Activated CD8-positive, alpha-beta memory T cell treated with anti-CD3 and anti-CD28 coated beads, Interleukin-2, amount 50 U/mL, for 24 hours (primary cell): ENCODE measurements around the gene CROCC.
A peak's percentile ranks its signal among the peaks of the same experiment; 100 is the strongest.
"Not testable (repeated sequence)": the region's sequence is repeated elsewhere in the genome, so short reads cannot be mapped to it uniquely, and the experiment has no call there.

Experiments used
- DNase-seq: peaks from one replicate; pipeline ENCODE4 v3.0.0-alpha.2; 2020; ENCODE audit errors: extremely low read depth

The CROCC gene

GRCh38 chr1:16939386-16940180, 17.9 kb downstream of the CROCC start:
- not testable (repeated sequence) for DNase-seq

GRCh38 chr1:16944038-16944437, 22.3 kb downstream of the CROCC start:
- no peak for DNase-seq

GRCh38 chr1:16945512-16945911, 23.8 kb downstream of the CROCC start:
- not testable (repeated sequence) for DNase-seq

DNA sequence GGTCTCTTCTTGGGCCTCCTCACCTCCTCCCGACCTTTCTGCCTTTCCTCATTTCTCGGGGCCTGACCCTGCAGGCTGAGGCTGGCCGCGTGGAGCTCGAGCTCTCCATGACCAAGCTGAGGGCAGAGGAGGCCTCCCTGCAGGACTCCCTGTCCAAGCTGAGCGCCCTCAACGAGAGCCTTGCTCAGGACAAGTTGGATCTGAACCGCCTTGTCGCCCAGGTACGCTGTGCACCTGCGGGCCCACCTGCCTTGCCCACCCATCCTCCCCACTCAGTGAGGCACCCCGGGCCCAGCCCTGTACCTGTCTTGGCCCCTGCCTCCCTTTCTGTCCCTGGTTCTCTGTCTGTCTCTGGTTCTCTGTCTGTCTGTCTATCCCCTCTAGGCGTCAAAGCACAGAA, 24.5 kb downstream of the CROCC start:
- not testable (repeated sequence) for DNase-seq

- DNase-seq: no peak
Measured at GRCh38 chr1:16946646-16947045, 24.9 kb downstream of the CROCC start.

DNA sequence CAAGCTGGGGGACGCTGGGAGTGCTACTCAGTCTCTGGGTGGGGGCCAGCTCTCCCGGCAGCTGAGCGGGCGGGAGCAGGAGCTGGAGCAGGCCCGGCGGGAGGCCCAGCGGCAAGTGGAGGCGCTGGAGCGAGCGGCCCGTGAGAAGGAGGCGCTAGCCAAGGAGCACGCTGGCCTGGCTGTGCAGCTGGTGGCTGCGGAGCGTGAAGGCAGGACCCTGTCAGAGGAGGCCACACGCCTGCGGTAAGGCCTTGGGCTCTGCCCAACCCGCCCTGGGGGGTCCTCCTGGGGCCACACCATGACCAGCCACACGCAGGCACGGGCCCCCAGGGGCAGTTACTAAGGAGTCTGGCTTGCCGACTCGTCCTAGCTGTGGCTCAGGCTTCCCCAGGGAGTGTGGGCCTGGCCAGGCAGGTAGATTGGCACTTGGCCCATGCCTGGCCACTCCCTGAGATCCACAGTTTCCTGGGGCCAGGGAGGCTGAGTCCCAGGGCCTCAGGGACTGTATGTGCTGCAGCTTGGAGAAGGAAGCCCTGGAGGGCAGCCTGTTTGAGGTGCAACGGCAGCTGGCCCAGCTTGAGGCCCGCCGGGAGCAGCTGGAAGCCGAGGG, 26.7 kb downstream of the CROCC start:
- not testable (repeated sequence) for DNase-seq

GRCh38 chr1:16949026-16949425, 27.3 kb downstream of the CROCC start:
- not testable (repeated sequence) for DNase-seq

- not testable (repeated sequence) for DNase-seq
Measured at GRCh38 chr1:16952376-16952775, 30.6 kb downstream of the CROCC start.

DNA sequence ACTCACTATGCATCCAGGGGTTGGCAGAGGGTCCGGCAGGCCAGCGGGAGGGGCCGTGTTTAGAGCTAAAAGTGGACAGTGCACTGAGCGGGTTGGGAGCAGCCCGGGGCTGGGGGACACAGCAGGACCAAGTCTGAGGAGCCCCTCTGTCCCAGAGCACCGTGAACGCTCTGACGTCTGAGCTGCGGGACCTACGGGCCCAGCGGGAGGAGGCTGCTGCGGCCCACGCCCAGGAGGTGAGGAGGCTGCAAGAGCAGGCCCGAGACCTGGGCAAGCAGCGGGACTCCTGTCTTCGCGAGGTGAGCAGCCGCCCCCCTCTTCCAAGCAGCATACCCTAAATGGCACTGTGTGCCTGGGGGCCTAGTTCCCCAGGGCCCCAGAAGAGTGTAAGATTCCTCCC, 32.8 kb downstream of the CROCC start:
- no peak for DNase-seq

DNA sequence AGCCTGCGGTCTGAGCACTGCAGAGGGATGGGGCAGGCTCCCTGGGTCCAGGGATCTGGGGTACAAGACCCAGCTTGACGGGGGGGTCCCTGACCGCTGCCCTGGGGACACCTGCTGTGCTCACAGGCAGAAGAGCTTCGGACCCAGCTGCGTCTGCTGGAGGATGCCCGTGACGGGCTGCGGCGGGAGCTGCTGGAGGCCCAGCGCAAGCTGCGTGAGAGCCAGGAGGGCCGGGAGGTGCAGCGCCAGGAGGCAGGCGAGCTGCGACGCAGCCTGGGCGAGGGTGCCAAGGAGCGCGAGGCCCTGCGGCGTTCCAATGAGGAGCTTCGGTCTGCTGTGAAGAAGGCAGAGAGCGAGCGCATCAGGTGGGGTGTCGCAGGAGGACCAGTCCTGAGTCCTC, 33.5 kb downstream of the CROCC start:
- DNase-seq: no peak

- no peak for DNase-seq
Measured at GRCh38 chr1:16956775-16957174, 35.0 kb downstream of the CROCC start.

GRCh38 chr1:16957731-16958130, 36.0 kb downstream of the CROCC start:
- no peak for DNase-seq

- no peak for DNase-seq
Measured at GRCh38 chr1:16958475-16958874, 36.7 kb downstream of the CROCC start.

- peak; percentile 43 for DNase-seq
Measured at GRCh38 chr1:16960560-16961296, 39.0 kb downstream of the CROCC start.

- no peak for DNase-seq
Measured at GRCh38 chr1:16961297-16962133, 39.8 kb downstream of the CROCC start.

DNA sequence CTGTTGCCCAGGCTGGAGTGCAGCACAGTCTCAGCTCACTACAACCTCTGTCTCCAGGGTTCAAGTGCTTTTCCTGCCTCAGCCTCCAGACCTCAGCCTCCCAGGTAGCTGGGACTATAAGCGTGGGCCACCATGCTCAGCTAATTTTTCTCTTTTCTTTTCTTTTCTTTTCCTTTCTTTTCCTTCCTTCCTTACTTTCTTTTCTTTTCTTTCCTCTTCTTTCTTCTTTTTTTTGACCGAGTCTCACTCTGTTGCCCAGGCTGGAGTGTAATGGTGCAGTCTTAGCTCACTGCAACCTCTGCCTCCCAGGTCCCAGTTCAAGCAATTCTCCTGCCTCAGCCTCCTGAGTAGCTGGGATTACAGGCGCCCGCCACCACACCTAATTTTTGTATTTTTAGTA, 42.4 kb downstream of the CROCC start:
- not testable (repeated sequence) for DNase-seq

DNA sequence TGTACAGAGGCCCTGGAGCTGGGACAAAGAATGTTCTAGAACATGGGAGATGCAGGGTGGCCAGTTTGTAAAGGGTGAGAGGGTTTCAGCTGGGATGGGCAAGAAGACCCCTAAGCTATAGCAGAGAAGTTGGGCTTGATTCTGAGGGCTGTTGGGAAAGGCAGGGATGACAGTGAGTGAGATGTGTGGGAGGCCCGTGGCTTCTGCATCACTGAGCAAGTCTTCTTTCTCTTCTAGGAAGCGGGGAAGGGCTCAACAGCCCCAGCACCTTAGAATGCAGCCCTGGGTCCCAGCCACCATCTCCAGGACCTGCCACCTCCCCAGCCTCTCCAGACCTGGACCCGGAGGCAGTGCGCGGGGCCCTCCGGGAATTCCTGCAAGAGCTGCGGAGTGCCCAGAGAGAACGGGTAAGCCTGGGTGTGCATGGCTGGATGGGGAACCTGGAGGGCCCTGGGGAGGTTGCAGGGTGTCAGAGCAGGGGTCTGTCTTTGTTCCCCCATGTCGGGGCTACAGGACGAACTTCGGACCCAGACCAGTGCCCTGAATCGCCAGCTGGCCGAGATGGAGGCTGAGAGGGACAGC, 43.8 kb downstream of the CROCC start:
- no peak for DNase-seq

DNA sequence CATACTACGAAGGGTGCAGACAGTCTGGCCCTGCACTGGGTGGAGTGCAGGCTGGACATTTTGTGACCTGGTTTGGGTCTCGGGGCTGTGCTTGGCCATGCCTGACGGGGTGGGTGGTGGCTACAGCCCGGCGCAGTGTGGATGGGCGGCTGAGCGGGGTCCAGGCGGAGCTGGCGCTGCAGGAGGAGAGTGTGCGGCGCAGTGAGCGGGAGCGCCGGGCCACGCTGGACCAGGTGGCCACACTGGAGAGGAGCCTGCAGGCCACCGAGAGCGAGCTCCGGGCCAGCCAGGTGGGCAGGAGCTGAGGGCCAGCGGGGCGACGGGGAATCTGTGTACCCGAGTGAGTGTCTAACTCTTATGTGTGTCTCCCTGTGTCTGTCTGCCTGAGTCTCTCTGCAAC, 44.6 kb downstream of the CROCC start:
- DNase-seq: no peak

GRCh38 chr1:16967095-16967575, 45.4 kb downstream of the CROCC start:
- DNase-seq: no peak

GRCh38 chr1:16967962-16968361, 46.2 kb downstream of the CROCC start:
- no peak for DNase-seq

GRCh38 chr1:16968372-16968771, 46.6 kb downstream of the CROCC start:
- no peak for DNase-seq
